SH-SY5Y (cell line): Measurements from ENCODE around the gene CACNG4.

Experiments used
- GATA2 ChIP-seq: IDR thresholded peaks from 2 replicates; pipeline ENCODE4 v1.6.1; 2011; ENCODE audit warnings: mild to moderate bottlenecking, low read depth, low read length
- GATA3 ChIP-seq: IDR thresholded peaks from 2 replicates; pipeline ENCODE4 v1.6.1; 2011; ENCODE audit warnings: low read depth, mild to moderate bottlenecking, low read length, moderate library complexity

DNA sequence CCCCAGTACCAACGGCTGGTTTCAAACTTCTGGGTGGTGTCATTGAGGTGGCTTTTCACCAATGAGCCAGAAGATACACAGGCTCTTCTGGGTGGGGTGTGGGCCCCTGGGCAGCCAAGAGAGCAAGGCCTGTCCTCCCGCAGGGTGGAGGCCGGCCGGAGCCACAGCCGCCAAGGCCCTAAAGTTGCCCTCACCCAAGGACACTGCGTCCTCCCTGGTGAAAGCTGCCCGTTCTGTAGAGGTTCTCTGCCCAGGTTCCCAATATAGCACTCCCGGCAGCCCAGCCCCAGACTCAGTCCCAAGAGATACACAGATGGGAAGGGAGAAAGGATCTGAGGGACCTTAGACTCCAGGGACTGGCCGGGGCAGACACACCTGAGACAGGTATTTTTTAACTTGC lies 69.1 kb downstream of the CACNG4 start:
- TF ChIP-seq GATA3 = no peak
- no peak for TF ChIP-seq GATA2
